Measurements from ENCODE around the gene NRG3.

NRG3 gene

DNA sequence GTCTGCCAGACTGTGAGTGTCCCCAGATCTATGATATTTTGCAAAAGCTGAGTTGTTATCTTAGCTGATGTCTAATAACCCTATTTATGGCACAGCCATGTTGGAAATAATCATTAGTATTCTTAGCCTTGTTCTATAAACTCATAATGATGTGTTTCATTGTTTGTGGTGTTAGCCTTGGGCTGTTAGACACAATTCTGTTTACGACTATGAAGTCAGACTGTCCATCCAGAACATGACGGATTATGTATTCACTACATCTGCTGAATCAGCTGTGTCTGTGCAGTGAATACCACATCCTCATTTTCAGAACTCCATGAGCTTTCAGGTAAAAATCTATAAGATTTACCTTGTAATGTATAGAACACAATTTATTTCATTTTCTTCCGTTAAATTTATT lies 577.1 kb downstream of the NRG3 start:
- TF ChIP-seq, protein P1, sequence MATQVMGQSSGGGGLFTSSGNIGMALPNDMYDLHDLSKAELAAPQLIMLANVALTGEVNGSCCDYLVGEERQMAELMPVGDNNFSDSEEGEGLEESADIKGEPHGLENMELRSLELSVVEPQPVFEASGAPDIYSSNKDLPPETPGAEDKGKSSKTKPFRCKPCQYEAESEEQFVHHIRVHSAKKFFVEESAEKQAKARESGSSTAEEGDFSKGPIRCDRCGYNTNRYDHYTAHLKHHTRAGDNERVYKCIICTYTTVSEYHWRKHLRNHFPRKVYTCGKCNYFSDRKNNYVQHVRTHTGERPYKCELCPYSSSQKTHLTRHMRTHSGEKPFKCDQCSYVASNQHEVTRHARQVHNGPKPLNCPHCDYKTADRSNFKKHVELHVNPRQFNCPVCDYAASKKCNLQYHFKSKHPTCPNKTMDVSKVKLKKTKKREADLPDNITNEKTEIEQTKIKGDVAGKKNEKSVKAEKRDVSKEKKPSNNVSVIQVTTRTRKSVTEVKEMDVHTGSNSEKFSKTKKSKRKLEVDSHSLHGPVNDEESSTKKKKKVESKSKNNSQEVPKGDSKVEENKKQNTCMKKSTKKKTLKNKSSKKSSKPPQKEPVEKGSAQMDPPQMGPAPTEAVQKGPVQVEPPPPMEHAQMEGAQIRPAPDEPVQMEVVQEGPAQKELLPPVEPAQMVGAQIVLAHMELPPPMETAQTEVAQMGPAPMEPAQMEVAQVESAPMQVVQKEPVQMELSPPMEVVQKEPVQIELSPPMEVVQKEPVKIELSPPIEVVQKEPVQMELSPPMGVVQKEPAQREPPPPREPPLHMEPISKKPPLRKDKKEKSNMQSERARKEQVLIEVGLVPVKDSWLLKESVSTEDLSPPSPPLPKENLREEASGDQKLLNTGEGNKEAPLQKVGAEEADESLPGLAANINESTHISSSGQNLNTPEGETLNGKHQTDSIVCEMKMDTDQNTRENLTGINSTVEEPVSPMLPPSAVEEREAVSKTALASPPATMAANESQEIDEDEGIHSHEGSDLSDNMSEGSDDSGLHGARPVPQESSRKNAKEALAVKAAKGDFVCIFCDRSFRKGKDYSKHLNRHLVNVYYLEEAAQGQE (IDR thresholded peaks at IDR 0.05; ENCODE audit: insufficient replicate concordance, low read depth), result no peak
- TF ChIP-seq GABPA (IDR thresholded peaks at IDR 0.05; ENCODE audit: low read depth), result no peak
- no peak for TF ChIP-seq SPI1 (IDR thresholded peaks at IDR 0.05; ENCODE audit: borderline replicate concordance, low read depth)
- TF ChIP-seq, protein P2, sequence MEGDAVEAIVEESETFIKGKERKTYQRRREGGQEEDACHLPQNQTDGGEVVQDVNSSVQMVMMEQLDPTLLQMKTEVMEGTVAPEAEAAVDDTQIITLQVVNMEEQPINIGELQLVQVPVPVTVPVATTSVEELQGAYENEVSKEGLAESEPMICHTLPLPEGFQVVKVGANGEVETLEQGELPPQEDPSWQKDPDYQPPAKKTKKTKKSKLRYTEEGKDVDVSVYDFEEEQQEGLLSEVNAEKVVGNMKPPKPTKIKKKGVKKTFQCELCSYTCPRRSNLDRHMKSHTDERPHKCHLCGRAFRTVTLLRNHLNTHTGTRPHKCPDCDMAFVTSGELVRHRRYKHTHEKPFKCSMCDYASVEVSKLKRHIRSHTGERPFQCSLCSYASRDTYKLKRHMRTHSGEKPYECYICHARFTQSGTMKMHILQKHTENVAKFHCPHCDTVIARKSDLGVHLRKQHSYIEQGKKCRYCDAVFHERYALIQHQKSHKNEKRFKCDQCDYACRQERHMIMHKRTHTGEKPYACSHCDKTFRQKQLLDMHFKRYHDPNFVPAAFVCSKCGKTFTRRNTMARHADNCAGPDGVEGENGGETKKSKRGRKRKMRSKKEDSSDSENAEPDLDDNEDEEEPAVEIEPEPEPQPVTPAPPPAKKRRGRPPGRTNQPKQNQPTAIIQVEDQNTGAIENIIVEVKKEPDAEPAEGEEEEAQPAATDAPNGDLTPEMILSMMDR (IDR thresholded peaks at IDR 0.05; ENCODE audit: insufficient read depth, low read length), result no peak
- H3K27me3 ChIP-seq (ENCODE audit: insufficient read depth, poor library complexity, severe bottlenecking), result no peaks in the 10 kb centered on the region
- H3K4me3 ChIP-seq (replicated peaks; ENCODE audit: insufficient read depth, low read length), result no peak overlapping the region
- H3K27ac ChIP-seq (replicated peaks), result no peak overlapping the region
- no peak for DNase-seq (ENCODE audit: low read depth in 1 of 2, low spot score in 1 of 2)

DNA sequence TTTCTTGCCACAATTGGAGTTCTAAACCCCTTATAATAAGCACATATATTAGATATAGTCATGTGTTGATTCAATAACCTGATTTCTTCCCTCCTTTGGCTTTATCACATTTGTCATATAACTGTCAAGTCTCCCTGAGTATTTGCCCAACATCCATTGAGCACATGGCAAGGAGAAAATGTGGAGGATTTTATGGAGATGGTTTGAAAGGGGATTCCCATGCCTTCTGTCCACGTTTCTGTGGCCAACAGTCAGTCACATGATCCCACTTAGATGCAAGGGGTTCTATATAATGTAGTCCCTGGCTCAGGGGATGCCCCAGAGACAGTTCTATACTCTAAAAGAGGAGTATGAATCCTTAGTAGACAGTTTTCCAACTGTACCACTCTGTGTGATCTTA lies 577.7 kb downstream of the NRG3 start:
- H3K4me3 ChIP-seq (replicated peaks; ENCODE audit: insufficient read depth, low read length), result no peak overlapping the region
- TF ChIP-seq SPI1 (IDR thresholded peaks at IDR 0.05; ENCODE audit: borderline replicate concordance, low read depth), result no peak
- TF ChIP-seq, protein P1 (IDR thresholded peaks at IDR 0.05; ENCODE audit: insufficient replicate concordance, low read depth), result no peak
- no peak for TF ChIP-seq POLR2AphosphoS5 (IDR thresholded peaks at IDR 0.05; ENCODE audit: low read depth)
- no peak for TF ChIP-seq GABPA (IDR thresholded peaks at IDR 0.05; ENCODE audit: low read depth)
- TF ChIP-seq, protein P2 (IDR thresholded peaks at IDR 0.05; ENCODE audit: insufficient read depth, low read length), result no peak
- H3K27ac ChIP-seq (replicated peaks), result no peak overlapping the region
- DNase-seq (ENCODE audit: low read depth in 1 of 2, low spot score in 1 of 2), result no peak
- no peaks in the 10 kb centered on the region for H3K27me3 ChIP-seq (ENCODE audit: insufficient read depth, poor library complexity, severe bottlenecking)

DNA sequence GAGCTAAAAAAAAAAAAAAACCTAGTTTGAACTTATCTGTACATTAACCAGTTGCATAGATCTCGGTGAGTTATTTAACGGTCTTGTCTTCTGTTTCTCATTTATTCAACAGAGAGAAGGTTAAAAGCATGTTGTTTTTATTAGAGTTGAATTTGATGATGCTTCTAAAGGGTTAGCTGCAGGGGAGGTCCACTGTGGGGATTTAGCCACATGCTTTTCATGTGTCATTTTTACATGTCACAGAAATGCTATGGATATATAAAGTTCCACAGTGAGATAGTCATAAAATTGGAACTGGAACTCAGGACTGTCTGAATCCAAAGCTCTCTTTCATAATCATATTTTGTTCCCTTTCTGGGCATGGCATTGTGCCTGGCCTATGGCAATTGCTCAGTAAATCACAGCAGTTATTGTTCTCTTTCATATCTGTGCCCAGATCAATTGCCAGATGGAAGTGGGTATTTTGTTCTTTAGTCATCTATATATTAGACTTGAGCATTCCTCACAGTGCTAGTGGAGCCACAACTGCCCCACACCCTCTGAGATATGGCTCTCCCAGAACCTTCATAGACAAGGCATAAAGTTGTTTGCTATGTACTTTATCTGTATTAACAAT lies 578.8 kb downstream of the NRG3 start:
- Histone ChIP-seq H3K27ac (replicated peaks) (no peak overlapping the region), H3K27me3 (ENCODE audit: insufficient read depth, poor library complexity, severe bottlenecking) (no peaks in the 10 kb centered on the region), H3K4me3 (replicated peaks; ENCODE audit: insufficient read depth, low read length) (no peak overlapping the region)
- DNase-seq (ENCODE audit: low read depth in 1 of 2, low spot score in 1 of 2), result no peak
- TF ChIP-seq, protein P1 (IDR thresholded peaks at IDR 0.05; ENCODE audit: insufficient replicate concordance, low read depth), result no peak
- no peak for TF ChIP-seq SPI1 (IDR thresholded peaks at IDR 0.05; ENCODE audit: borderline replicate concordance, low read depth)
